Ishikawa (cell line): ENCODE results near the gene MON2.

Experiments
- CEBPB ChIP-seq: IDR thresholded peaks from 2 replicates; pipeline ENCODE4 v1.6.1; 2012
- CREB1 ChIP-seq: IDR thresholded peaks from 2 replicates; pipeline ENCODE4 v1.6.1; 2012; ENCODE audit warnings: low read depth
- EGR1 ChIP-seq: IDR thresholded peaks from 2 replicates; pipeline ENCODE4 v1.6.1; 2012
- EP300 ChIP-seq: IDR thresholded peaks from 2 replicates; pipeline ENCODE4 v1.6.1; 2012; ENCODE audit warnings: borderline replicate concordance
- FOXM1 ChIP-seq: IDR thresholded peaks from 2 replicates; pipeline ENCODE4 v1.6.1; 2012; ENCODE audit warnings: low read depth, borderline replicate concordance
- MAX ChIP-seq: IDR thresholded peaks from 2 replicates; pipeline ENCODE4 v1.6.1; 2012
- NFIC ChIP-seq: IDR thresholded peaks from 2 replicates; pipeline ENCODE4 v1.6.1; 2012
- RAD21 ChIP-seq: IDR thresholded peaks from 2 replicates; pipeline ENCODE4 v1.6.1; 2012; ENCODE audit warnings: low read depth
- REST ChIP-seq: IDR thresholded peaks from 2 replicates; pipeline ENCODE4 v1.6.1; 2012; ENCODE audit warnings: low read depth, mild to moderate bottlenecking
- TAF1 ChIP-seq: IDR thresholded peaks from 2 replicates; pipeline ENCODE4 v1.6.1; 2012; ENCODE audit warnings: low read depth, mild to moderate bottlenecking
- TCF12 ChIP-seq: IDR thresholded peaks from 2 replicates; pipeline ENCODE4 v1.6.1; 2012; ENCODE audit warnings: low read depth
- TEAD4 ChIP-seq: IDR thresholded peaks from 2 replicates; pipeline ENCODE4 v1.6.1; 2012
- USF1 ChIP-seq: IDR thresholded peaks from 2 replicates; pipeline ENCODE4 v1.6.1; 2012
- YY1 ChIP-seq: IDR thresholded peaks from 2 replicates; pipeline ENCODE4 v1.6.1; 2012; ENCODE audit warnings: low read depth
- ZBTB7A ChIP-seq: IDR thresholded peaks from 2 replicates; pipeline ENCODE4 v1.6.1; 2012; ENCODE audit warnings: low read depth

Gene MON2

GRCh38 chr12:62533087-62533754 lies 66.6 kb downstream of the MON2 start:
- no peak for TF ChIP-seq TAF1
- TF ChIP-seq TEAD4, result no peak
- no peak for TF ChIP-seq RAD21
- TF ChIP-seq ZBTB7A, result no peak
- no peak for TF ChIP-seq USF1
- TF ChIP-seq CEBPB, result no peak
- no peak for TF ChIP-seq CREB1
- no peak for TF ChIP-seq YY1
- TF ChIP-seq NFIC, result no peak

- TF ChIP-seq TCF12, result no peak
- TF ChIP-seq USF1, result no peak
- no peak for TF ChIP-seq TAF1
- TF ChIP-seq YY1, result no peak
- TF ChIP-seq CEBPB, result no peak
- TF ChIP-seq MAX, result no peak
- TF ChIP-seq TEAD4, result no peak
Measured at GRCh38 chr12:62533755-62534107, 67.1 kb downstream of the MON2 start.

GRCh38 chr12:62536546-62536945 lies 69.9 kb downstream of the MON2 start:
- TF ChIP-seq REST, result no peak
- no peak for TF ChIP-seq FOXM1

GRCh38 chr12:62537551-62537950 lies 70.9 kb downstream of the MON2 start:
- TF ChIP-seq NFIC, result peak; percentile 57
- no peak for TF ChIP-seq FOXM1

GRCh38 chr12:62540354-62540753 lies 73.7 kb downstream of the MON2 start:
- TF ChIP-seq YY1 (no peak), NFIC (no peak), USF1 (no peak), FOXM1 (no peak), MAX (no peak), CEBPB (no peak), TCF12 (no peak), TEAD4 (no peak), EGR1 (no peak), ZBTB7A (no peak), EP300 (no peak), CREB1 (no peak), TAF1 (no peak), REST (no peak), RAD21 (no peak)

- TF ChIP-seq USF1 (no peak), MAX (no peak), NFIC (no peak), TAF1 (no peak), FOXM1 (no peak)
Measured at GRCh38 chr12:62542814-62543213, 76.2 kb downstream of the MON2 start.
